Measurements from ENCODE around the gene PFKP. TPM values are rescaled to one million over a fixed set of nuclear protein-coding genes. Genes with fewer than 3 reads are reported as not detected.

PFKP gene
- total RNA-seq, 2 experiments from 2014 or later: 217 to 219 TPM

DNA sequence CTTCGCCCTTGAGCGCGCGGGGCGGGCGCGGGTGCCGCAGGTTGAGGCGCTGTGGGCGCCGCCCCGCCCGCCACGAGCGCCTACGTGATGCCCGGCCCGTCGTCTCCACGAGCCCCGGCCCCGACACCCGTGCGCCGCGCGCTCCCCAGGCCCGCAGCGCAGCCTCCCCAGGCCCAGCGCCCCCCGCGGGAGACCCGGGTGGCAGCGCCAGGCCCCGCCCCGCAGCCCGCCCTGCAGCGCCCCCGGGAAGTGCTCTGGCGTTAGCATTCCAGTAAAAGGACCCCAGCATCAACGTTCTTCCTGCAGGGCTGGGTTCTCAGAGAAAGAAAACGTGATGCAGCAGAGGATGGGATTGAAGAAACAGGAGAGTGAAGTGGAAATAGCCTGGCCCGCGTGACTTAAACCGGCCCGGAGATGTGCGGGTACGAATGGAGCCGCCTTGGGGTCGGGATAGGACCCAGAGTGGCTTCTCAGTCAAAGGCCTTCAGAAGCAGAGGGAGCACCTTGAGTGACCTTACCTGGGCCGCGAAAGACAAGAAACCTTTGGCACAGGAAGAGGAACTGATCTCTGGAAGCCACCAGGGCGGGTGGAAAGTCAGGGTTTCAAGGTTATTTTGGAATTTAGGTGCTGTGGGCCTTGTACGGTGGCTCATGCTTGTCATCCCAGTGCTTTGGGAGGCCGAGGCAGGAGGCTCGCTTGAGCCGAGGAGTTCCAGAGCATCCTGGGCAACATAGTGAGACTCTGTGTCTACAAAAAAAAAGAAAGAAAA is 1.8 kb downstream of the PFKP start:
- Mint-ChIP-seq H3K27ac (peak overlapping the region; percentile 91), H3K27me3 (peaks cover 9% of the 10 kb centered on the region), H3K9me3 (no peaks in the 10 kb centered on the region), H3K36me3 (ENCODE audit: low read depth) (peaks cover 55% of the 10 kb centered on the region), H3K4me3 (peak overlapping the region; percentile 88), H3K4me1 (ENCODE audit: low read depth) (peaks cover 46% of the 10 kb centered on the region)
- ChIA-PET POLR2A (interaction anchor here (1.2 to 6.8 kb wide), 5 partner anchors 9 to 26 kb away, joined by 3 to 35 read pairs (median 14); no protein-coding TSS in a partner anchor), CTCF (interaction anchor here (1.4 kb wide), 1 partner anchor 22 kb away, joined by 4 read pairs; no protein-coding TSS in a partner anchor)
- ATAC-seq (peak; percentile 19), DNase-seq (peak; percentile 40)
- TF ChIP-seq, protein P1, sequence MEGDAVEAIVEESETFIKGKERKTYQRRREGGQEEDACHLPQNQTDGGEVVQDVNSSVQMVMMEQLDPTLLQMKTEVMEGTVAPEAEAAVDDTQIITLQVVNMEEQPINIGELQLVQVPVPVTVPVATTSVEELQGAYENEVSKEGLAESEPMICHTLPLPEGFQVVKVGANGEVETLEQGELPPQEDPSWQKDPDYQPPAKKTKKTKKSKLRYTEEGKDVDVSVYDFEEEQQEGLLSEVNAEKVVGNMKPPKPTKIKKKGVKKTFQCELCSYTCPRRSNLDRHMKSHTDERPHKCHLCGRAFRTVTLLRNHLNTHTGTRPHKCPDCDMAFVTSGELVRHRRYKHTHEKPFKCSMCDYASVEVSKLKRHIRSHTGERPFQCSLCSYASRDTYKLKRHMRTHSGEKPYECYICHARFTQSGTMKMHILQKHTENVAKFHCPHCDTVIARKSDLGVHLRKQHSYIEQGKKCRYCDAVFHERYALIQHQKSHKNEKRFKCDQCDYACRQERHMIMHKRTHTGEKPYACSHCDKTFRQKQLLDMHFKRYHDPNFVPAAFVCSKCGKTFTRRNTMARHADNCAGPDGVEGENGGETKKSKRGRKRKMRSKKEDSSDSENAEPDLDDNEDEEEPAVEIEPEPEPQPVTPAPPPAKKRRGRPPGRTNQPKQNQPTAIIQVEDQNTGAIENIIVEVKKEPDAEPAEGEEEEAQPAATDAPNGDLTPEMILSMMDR (IDR thresholded peaks at IDR 0.05): no peak
- intact Hi-C loops (cut with micrococcal nuclease): no loop called here

DNA sequence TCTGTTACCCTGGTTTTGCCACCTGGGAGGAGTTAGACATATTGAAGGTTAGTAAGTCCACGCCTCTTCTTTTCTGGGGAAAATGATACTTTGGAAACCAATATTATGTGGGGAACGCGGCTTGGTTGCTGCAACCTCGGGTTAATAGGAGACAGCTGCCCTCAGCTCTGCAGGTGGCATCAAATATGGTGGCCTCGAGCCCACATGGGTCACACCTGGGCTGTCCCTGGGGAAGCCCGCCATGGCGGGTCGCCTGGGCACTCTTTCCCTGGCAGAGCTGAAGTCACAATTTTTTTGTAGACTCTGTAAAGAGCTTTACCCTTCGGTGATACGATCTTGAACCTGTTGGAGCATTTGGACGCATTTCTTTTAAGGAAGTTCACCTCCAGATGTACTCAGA is 2.5 kb downstream of the PFKP start:
- TF ChIP-seq, protein P1 (IDR thresholded peaks at IDR 0.05): no peak
- POLR2A ChIA-PET: interaction anchor here (1.0 to 6.8 kb wide), 4 partner anchors 22 to 320 kb away, joined by 3 to 35 read pairs (median 10); no protein-coding TSS in a partner anchor
- H3K9me3 Mint-ChIP-seq: no peaks in the 10 kb centered on the region
- H3K4me3 Mint-ChIP-seq: peak overlapping the region; percentile 88
- CTCF ChIA-PET: interaction anchor here (1.0 to 1.4 kb wide), 3 partner anchors 14 to 25 kb away, joined by 3 to 4 read pairs (median 4); no protein-coding TSS in a partner anchor
- peak overlapping the region; percentile 86 for H3K27ac Mint-ChIP-seq
- peaks cover 52% of the 10 kb centered on the region for H3K4me1 Mint-ChIP-seq (ENCODE audit: low read depth)
- ATAC-seq (no peak), DNase-seq (no peak)
- intact Hi-C loops (cut with micrococcal nuclease): no loop called here
- H3K27me3 Mint-ChIP-seq: peaks cover 9% of the 10 kb centered on the region
- H3K36me3 Mint-ChIP-seq (ENCODE audit: low read depth): peaks cover 62% of the 10 kb centered on the region

DNA sequence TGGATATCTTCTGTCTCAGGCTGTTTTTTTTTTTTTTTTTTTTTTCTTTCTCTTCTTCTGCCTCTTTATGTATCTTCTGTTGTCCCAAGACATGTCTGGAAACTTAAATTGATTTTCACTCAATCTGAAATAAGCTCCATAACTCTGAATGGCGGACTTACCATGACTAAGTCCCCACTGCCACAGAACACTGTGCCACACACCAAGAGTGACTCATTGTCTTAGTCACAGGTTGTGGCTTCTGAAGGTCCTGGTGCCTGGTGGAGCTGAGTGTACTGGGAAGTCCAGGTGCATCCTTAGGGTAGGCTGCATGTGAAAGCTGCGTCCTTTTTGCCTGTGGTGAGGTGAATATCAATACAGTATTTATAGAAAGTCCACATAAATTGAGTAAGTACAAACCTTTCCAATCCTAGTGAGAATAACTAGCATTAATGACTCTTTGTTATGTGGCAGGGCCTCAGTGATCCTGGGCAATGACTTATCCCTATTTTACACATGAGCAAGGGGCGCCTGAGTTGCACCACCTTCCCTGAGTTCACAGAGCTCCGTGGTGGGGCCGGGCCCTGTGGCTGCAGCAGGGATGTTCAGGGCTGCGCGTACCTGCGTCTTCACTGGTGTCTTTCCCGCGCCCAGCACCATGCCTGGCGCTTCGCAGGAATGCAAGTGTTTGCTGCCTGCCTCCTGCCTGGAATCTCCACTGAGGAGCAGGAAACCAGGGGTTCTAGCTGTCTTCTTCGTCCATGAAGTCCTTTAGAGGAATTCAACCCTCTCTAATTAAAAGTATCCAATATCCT is 4.3 kb downstream of the PFKP start:
- TF ChIP-seq, protein P1 (IDR thresholded peaks at IDR 0.05): no peak
- H3K36me3 Mint-ChIP-seq (ENCODE audit: low read depth): peaks cover 77% of the 10 kb centered on the region
- H3K27me3 Mint-ChIP-seq: peaks cover 1% of the 10 kb centered on the region
- peaks cover 62% of the 10 kb centered on the region for H3K4me1 Mint-ChIP-seq (ENCODE audit: low read depth)
- ChIA-PET CTCF (interaction anchor here (1.0 to 1.6 kb wide), 4 partner anchors 11 to 143 kb away, joined by 3 to 6 read pairs (median 4); no protein-coding TSS in a partner anchor), POLR2A (interaction anchor here (0.6 to 6.8 kb wide), 7 partner anchors 9 to 318 kb away, joined by 3 to 35 read pairs (median 4); no protein-coding TSS in a partner anchor)
- DNase-seq (peak; percentile 69), ATAC-seq (peak; percentile 50)
- H3K9me3 Mint-ChIP-seq: no peaks in the 10 kb centered on the region
- intact Hi-C loops (cut with micrococcal nuclease): no loop called here
- peak overlapping the region; percentile 80 for H3K27ac Mint-ChIP-seq
- peak overlapping the region; percentile 54 for H3K4me3 Mint-ChIP-seq

DNA sequence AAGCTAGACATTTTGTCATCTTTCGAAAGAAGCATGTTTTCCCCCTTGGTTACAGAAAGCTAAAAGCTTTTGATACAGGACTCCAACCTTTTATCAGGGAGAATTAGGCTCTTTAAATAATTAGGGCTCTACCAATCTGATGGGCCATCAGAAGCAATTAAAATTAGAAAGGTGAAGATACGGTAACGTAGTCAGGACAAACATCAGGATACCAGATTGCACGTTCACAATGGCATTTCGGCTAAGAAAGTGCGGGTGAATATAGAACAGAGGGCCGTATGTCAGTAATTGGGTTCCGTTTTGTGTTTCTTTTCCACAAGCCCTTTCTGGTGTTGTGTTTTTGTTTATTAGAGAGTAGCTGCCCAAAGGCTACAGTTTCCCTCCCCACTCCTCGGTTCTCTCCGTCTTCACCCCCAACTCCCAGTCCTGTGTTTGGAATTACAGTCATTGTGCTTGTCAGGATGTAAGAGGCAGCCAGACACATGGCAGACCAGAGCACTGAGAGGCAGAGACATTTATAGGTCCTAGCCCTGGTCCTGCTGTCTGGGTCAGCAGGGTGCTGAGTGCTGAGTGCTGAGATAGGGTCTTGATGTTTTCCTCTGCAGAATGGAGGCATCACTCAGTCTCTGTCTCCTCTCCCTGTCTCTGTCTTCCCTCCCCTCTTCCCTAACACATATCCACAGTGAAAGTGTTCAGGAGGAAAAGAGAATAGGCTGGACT is 5.5 kb downstream of the PFKP start:
- TF ChIP-seq, protein P1 (IDR thresholded peaks at IDR 0.05): no peak
- Mint-ChIP-seq H3K27ac (no peak overlapping the region), H3K4me1 (ENCODE audit: low read depth) (peaks cover 66% of the 10 kb centered on the region), H3K27me3 (no peaks in the 10 kb centered on the region), H3K9me3 (no peaks in the 10 kb centered on the region), H3K36me3 (ENCODE audit: low read depth) (peaks cover 84% of the 10 kb centered on the region), H3K4me3 (no peak overlapping the region)
- intact Hi-C loops (cut with micrococcal nuclease): no loop called here
- ChIA-PET POLR2A (interaction anchor here (1.2 to 6.8 kb wide), 2 partner anchors 20 to 52 kb away, joined by 3 to 35 read pairs; no protein-coding TSS in a partner anchor), CTCF (no interaction called here)
- no peak for DNase-seq
- no peak for ATAC-seq

Measured in activated CD8-positive, alpha-beta T cell treated with anti-CD3 and anti-CD28 coated beads for 36 hours (primary cell).